Inflammatory macrophage (primary cell): Measurements from ENCODE around the gene IL5RA.

Experiments used
- DNase-seq, 2 donors: peaks; one replicate each; pipeline ENCODE4 v3.0.0-alpha.2; 2020 to 2022
- total RNA-seq, 18 experiments: gene quantifications; one replicate each; lab custom pipeline; 2026; ENCODE audit warnings: mixed read lengths in 6 of 18, inconsistent platforms in 2 of 18; lab: John Stamatoyannopoulos, UW

Gene IL5RA, protein sequence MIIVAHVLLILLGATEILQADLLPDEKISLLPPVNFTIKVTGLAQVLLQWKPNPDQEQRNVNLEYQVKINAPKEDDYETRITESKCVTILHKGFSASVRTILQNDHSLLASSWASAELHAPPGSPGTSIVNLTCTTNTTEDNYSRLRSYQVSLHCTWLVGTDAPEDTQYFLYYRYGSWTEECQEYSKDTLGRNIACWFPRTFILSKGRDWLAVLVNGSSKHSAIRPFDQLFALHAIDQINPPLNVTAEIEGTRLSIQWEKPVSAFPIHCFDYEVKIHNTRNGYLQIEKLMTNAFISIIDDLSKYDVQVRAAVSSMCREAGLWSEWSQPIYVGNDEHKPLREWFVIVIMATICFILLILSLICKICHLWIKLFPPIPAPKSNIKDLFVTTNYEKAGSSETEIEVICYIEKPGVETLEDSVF
- total RNA-seq = 0 to 0.46 (median 0.07) reads per million in 18 experiments

DNA sequence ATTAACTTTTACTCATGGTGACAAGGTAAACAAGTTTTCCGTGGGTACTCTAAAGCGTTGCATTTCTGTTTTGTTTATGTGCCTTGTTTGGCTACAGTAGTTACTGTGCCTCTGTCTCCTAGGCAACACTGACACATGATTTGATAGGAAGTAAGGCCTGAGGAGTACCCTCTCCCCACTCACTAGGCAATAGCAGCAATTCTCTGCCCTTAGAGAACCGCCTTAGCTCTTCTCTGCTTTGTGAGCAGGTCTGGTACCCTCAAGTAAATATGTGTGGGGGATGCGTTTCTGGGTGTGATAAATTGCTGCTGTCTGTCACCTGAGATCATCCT lies at the start of gene IL5RA:
TSS of gene IL5RA (minus strand) at position 76 of the 332 bp plus-strand sequence. CDS start 5,390 bp downstream, outside the sequence.
- no peak for DNase-seq

DNA sequence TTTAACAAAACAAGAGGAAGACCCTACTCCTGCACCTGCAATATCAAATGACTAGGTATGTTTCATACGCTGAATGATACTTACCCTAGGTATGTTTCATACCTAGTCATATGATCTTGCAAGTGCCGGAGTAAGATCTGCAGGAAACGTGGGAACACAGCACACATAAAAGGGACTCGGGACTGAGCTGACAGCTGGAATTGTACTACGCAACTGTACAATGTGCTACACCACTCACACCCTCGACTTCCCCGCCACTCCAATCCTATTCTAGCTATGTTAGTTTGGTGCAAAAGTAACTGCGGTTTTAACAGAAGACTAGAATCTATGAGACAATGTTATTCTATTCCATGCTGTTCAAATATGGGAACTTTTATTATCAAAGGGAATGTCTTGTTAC lies 47.3 kb upstream of the IL5RA start:
- no peak for DNase-seq

GRCh38 chr3:3154879-3155610 lies 44.9 kb upstream of the IL5RA start:
- no peak for DNase-seq

- no peak for DNase-seq
Measured at GRCh38 chr3:3151513-3151912, 41.3 kb upstream of the IL5RA start.

- no peak for DNase-seq
Measured at GRCh38 chr3:3149560-3149959, 39.4 kb upstream of the IL5RA start.

- no peak for DNase-seq
Measured at GRCh38 chr3:3145831-3146230, 35.7 kb upstream of the IL5RA start.

DNA sequence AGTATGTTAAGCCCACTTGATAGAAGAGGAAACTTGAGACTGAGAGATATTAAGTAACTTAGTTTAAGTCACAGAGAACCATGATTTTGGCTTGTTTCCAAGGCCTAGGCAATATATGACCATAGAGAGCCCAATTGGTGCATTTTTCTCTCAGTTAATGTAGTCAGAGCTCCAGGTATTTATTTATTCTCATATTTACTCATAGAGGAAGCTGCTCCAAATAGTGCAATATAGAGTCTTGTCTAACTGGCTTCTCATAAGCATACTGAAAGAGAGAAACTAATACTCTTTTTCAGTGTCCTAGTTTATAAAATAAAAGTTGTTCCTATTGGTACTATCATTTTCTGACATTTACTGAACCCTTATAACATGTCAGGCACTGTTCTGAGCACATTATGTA lies 31.8 kb upstream of the IL5RA start:
- no peak for DNase-seq

DNA sequence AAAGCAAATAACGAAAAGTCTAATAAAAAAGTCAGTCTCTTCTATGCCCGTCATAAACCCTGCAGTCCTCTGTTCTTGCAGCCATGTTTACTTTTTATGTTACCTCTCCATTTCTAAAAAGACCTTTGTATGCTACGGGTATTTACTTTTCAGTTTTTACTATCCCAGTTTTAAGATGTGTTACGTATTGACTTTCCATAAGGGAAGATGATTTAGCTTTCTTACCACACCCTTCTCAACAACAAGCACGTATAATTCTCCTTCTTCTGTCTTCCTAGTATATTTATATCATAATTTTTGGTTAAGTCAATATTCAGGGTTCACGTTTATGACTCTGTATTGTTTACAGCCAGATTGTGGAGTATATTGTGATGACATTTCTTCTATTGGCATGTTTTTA lies 27.4 kb upstream of the IL5RA start:
- DNase-seq = no peak

- no peak for DNase-seq
Measured at GRCh38 chr3:3134750-3135448, 24.7 kb upstream of the IL5RA start.

DNA sequence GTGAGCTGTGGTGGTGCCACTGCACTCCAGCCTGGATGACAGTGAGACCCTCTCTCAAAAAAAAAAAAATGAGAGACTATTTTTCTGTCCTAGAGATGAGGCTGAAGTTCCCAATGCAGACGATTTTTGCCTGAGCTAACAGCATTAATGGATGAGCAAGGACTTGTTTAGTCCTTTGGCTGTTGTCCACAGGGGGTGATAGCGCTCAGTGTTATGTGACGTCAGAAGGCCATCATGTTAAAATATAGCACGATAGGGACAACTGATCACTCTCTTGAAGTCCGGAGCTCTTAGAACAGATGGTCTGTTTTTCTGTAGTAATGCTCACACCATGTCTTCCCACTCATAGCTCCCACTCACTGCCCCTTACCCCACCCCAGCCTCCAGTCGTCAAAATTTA lies 23.3 kb upstream of the IL5RA start:
- no peak for DNase-seq

DNA sequence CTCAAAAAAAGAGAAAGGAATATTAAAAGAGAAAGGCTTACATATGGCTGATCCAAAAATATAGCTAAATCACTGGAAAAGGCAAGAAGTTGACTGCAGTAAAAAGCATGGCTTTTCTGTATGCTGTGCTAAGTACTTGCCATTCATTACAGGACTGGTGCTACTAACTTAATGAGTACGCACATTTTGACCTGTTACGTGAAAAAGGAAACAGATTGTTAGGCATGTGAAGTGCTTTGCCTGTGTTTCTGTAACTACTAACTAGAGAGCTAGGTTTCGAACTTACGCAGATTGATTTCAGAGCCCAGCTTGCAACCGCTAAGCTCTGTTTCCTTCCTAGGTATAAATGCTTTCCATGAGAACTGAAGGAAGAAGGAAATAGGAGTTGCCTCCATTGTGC lies 19.4 kb upstream of the IL5RA start:
- DNase-seq = no peak

GRCh38 chr3:3127432-3128010 lies 17.3 kb upstream of the IL5RA start:
- DNase-seq = peak in 1 of 2 donors; percentile 6

GRCh38 chr3:3126477-3127431 lies 16.6 kb upstream of the IL5RA start, which contains the start of gene TRNT1:
TRNT1 (plus strand) TSS chr3:3126940; CDS start chr3:3129041, 2,101 bp downstream.
- DNase-seq = peak; percentile 96 to 97

- no peak for DNase-seq
Measured at GRCh38 chr3:3125977-3126376, 15.8 kb upstream of the IL5RA start.

DNA sequence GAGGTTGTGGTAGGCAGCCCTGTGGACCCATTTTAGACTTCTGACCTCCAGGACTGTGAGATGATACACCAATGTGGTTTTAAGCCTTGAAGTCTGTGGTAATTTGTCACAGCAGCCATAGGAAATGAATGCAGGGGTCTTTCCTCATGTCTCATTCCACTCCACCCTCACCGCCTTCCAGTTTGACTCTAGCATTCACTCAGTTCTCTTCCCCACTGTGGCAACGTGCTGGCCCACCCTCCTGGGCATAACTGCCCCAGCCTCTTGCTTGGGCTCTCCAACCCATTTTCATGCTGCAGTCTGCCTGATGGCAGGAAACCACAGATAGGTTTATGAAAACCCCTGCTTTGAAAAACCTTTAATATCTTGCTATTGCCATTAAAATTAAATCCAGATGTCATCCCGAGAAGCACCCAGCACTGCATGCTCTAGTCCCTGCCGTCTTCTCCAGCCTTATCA lies 9.2 kb upstream of the IL5RA start:
- DNase-seq = no peak

DNA sequence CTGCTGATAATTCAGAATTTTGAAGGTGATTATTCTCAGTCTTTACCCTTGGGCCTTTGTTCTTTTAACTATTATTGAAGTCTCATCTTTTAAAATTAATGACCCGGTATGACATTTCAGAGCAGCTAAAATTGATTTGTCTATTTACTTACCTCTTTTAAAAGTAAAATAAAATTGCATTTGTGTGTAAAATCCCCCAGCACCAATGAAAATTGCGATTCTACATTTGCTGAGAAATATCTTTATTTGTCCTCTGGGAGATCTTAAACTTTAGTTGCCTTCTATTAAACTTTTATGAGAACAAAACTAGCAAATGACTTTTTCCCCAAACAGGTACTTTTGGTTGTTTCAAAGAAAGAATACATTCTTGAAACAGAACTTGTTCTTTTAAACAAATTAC lies 7.5 kb upstream of the IL5RA start:
- no peak for DNase-seq

- DNase-seq = no peak
Measured at GRCh38 chr3:3113042-3113709, 3.0 kb upstream of the IL5RA start.

GRCh38 chr3:3110749-3111361 lies 681 bp upstream of the IL5RA start:
- DNase-seq = no peak

DNA sequence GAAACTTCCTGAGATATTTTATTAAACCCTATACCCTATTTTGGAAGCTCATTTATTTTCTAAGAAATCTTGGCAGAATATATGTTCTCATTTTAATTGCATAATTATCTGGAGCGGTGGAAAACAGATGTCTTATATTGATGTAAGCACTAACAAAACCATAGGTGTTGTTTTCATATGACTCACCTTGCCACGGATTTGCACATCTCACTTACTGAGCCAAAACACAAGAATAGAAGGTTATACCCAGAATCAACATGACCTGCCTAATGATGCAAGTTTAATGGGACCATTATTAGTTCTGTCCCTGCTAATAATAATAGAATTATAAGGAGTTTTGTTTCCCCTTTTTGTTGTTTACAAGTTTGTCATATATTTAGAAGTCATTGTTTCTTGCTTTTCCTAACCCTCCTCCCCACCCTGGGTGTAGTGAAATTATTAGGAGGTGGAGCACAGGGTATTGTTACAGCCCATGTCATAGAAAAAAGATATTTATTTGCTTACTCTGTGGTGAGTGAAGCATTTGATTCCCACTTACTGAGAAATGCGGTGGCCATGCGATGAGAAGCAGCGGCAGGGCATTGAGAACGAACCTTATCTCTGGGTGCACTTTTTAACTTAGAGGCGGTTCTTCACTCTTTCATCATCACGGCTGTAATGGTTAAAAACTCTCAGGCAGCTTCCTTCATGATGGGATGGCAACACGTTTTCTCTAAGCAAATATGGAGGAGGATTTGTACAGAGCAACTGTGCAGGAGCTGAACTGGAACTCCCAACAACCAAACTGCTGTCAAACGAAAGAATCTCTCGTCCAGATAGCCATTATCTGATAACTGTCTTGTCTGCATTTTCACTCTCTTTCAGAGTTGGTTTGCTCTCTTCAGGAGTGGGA lies 521 bp downstream of the IL5RA start:
- DNase-seq = no peak

DNA sequence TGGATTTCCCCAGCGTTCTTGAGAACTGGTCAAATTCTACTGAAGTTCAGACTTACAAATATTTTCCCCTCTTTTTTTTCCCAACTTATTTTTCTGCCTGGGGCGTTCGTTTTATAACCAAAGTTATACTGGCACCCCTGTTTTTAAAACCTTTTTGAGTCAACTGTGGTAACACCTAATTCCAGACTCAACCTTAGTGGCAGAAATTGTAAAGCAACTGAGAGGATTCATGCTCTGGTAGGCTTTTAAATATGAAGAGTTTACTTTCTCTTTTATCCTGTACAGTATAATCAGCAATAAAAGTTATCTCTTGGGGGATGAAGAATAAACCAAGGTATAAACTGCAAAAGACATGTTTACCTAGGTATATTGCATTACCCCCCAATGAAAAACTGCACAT lies 2.3 kb downstream of the IL5RA start:
- no peak for DNase-seq
